H54 (cell line): ENCODE results near the gene SPPL3.
"Not testable (repeated sequence)": the region's sequence is repeated elsewhere in the genome, so short reads cannot be mapped to it uniquely, and the experiment has no call there.

ENCODE experiments used
- DNase-seq: peaks from one replicate; pipeline ENCODE4 v3.0.0; 2011; ENCODE audit warnings: low spot score, mixed read lengths; ENCODE audit not compliant: insufficient read length
- FAIRE-seq: peaks from 3 replicates; lab custom pipeline; 2011; peaks lifted over from hg19 to GRCh38; lab: Jason Lieb, UNC
- POLR2A ChIP-seq: IDR thresholded peaks from 2 replicates; pipeline ENCODE4 v1.6.1; 2011; ENCODE audit warnings: low read depth, mild to moderate bottlenecking, low read length

The SPPL3 gene

DNA sequence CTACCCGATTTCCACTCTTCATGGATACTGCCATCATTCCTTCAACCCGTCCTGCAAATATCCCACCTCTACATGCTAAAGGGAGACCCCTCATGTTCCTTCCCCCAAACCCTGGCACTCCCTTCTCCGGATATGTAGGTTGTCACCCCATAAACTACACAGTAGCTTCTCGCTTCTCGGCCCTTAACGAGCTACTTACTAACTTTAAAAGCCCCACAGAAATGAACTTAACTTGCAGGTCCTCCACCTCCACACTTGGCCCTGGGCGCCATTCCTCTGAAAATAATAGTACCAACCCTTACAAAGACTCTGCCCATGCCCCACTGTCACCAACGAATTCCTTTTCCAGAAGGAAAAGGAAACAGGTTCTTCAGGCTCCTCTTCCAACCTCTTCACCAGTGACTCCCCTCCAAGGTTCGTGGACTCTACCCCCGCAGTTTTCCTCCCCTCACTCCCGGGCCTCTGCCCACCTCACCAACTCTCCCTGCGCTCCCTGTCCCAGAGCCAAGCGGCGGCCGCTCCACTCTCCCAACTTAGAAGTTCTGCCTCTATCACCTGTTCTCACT is 1.2 kb downstream of the SPPL3 start:
- DNase-seq, result no peak
- TF ChIP-seq POLR2A, result no peak
- FAIRE-seq, result no peak

DNA sequence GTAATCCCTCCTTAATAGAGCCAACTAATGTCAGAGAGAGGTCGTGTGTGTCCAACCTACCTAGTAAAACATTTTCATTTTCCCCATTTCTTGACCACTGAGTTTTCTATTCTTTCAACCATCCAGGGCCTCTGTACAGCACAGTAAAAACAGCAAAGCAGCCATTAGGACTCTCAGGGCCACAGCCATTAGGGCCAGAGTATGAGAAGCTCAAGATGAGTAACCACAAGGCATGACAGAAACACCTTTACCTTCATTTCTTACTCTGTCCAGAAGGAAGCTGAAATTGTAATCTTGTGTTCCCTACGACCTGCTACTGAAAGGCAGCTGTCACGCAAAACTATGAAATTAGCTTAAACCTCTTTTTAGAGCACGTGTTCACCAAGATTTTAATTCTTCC is 2.3 kb downstream of the SPPL3 start:
- no peak for FAIRE-seq
- DNase-seq, result no peak
- TF ChIP-seq POLR2A, result no peak

DNA sequence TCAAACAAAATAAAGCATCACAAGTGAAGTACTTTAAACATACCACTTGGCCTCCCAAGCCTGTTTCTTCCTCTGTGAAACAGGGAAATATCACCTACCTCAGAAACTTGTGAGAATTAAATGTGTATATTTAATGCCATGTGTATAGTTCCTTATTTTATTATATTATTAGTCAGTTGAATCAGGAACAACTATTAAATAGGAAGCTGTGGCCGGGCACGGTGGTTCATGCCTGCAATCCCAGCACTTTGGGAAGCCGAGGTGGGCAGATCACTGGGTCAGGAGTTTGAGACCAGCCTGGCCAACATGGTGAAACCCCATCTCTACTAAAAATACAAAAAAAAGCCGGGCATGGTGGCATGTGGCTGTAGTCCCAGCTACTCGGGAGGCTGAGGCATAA is 3.1 kb downstream of the SPPL3 start:
- FAIRE-seq, DNase-seq: not testable (repeated sequence)

DNA sequence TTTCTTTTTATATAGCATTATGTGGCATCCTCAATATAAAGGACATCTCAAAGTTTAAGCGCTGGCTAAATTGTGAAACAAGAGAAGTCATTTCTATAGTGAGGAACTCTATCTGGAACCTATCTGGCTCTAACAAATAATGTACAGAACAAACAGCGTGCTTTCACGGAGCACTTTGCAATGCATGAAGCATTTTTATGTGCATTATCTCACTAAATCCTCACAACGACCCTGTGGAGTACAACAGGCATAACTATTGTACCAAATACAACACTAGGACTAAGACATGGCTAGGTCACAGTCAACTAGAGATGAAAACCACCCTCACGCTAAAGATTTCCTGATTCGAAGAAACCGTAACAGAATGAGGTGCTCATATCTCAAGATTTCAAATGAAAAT is 8.6 kb downstream of the SPPL3 start:
- FAIRE-seq, result no peak
- no peak for DNase-seq
- no peak for TF ChIP-seq POLR2A

DNA sequence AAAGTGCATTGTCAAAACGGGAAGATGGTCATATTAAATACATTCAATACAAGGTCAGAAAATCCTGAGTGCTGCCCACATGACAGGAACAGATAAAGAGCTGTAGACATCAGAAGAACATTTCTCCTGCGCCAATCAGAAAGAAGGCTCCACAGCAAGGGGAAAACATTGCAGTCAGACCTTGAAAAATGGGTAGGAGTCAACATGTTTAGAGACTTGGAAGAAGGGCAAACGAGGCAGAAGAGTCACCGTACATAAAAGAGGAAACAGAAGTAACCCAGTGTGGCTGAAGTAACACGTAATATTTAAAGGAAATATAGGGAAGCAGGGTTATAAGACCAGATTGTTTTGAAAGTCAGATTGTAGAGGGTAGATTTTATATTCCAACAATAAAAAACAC is 11.9 kb downstream of the SPPL3 start:
- FAIRE-seq, result no peak
- DNase-seq, result no peak

DNA sequence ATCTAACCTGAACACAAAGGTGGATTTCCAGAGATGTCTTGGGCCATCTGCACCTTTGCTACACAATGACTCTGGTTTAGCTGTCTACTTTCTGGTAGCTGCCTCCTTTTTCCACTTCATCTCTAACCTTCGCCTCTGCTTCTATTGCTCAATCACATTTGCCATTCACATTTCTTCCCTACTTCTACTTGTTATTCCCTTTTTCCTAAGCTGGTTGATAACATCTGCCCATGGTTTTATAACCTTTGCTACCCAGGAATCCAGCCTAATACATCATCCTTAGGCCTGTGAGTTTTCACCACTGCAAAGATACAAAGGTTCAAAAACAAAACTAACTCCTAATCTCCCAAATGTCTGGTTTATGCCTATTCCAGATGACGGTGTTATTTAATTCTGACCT is 13.2 kb downstream of the SPPL3 start:
- TF ChIP-seq POLR2A, result no peak
- DNase-seq, result no peak
- FAIRE-seq, result peak; percentile 41

More for the DNA sequence above, 11.9 kb downstream of the SPPL3 start:
- no peak for TF ChIP-seq POLR2A

DNA sequence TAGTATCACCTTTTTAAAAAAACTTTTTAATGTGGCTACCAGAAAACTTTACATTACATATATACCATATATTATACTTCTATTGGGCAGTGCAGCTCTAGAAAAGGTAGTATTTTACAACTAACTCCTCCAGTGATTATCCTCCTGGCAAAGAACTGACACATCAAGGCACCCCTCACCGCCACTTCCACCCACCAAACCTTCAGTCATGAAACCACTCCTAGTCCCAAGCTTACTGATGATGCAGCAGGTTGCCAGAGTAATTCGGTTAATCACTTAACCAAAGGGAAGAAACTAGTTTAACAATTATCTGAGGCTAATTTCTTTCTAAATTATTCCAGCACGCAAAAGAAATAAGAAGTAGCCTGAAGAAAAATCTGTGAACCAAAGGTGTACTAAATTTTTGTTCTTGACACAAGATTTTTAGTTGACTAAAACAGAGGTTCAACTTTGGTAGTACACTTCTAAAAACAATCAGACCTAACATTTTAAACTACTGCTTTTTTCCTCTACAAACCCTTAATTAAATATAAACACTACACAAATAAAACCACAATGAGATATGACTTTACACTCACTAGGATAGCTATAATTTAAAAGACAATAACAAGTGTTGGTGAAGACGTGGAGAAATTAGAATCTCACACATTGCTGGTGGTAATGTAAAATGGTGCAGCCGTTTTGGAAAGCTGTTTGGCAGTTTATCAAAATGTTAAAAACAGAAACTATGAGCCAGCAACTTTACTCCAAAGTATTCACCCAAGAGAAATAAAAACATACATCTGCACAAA is 16.7 kb downstream of the SPPL3 start:
- FAIRE-seq (no peak), DNase-seq (no peak)
- no peak for TF ChIP-seq POLR2A

DNA sequence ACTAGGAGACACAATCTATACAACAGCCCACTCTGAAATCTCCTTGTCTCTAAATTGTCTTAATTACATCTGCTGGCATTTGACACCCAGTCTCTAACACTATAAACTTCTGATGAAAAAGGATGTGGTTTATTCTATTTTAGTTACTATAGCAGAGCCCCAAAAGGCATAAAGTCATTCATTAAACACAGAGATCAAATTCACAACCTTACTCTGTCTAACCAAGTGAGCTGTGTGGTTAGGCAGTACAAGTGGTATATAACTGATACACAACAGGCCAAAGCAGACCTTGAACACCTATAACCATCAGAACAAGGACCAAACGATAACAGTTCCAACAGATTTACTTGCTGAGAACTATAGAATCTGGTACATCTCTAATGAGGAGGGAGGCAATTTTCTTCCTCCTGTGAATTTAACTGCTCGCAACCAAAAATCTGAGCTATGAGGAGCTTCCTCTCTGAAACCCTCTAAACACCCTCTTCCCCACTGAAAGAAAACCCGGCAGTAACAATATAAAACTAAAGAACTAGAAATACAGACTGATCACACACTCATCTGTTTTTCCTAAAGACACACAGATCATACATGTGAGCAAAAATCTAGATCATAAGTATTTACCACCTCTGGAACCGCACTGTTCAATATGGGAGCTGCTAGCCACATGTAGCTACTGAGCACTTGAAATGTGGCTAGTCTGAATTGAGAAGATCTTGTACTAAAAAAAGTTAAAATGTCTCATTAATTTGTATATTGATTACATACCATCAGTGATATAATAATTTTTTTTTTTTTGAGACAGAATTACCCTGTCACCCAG is 17.7 kb downstream of the SPPL3 start:
- FAIRE-seq (no peak), DNase-seq (no peak)
- TF ChIP-seq POLR2A, result no peak

DNA sequence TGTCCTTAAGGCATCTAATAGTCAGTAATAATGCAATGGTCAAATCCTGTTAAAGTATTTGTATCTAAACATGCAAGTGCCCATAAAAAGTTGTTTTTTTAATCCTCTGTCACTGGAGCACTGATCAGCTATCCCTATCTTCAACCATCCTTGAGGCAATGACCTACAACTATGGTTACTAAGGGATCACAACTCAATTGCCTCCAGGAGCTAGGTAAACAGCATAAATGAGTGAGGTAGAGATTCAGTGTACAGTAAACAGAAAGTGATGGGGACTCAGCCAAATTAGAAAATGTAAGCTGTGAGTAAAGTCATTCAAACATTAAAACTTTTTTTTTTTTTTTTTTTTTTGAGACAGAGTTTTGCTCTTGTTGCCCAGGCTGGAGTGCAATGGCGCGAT is 18.6 kb downstream of the SPPL3 start:
- no peak for TF ChIP-seq POLR2A
- DNase-seq, result no peak
- FAIRE-seq, result no peak

DNA sequence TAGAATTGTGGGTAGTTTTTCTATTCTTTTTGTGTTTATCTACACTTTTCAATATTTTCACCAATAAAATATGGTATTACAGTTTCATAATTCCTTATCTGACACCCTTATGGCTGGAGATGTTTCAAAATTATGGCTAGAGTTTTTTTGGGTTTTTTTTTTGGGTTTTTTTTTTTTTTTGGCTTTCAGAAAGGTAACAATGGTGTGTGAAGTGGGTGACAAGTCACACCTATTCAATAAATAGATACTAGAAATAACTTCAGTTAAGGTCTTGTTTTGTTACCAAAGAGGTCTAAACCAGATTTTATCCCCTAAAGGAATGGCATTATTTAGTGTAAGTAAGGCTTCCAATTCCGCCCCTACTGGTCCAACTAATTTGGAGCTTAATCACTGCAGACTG is 19.5 kb downstream of the SPPL3 start:
- no peak for TF ChIP-seq POLR2A
- no peak for FAIRE-seq
- no peak for DNase-seq

DNA sequence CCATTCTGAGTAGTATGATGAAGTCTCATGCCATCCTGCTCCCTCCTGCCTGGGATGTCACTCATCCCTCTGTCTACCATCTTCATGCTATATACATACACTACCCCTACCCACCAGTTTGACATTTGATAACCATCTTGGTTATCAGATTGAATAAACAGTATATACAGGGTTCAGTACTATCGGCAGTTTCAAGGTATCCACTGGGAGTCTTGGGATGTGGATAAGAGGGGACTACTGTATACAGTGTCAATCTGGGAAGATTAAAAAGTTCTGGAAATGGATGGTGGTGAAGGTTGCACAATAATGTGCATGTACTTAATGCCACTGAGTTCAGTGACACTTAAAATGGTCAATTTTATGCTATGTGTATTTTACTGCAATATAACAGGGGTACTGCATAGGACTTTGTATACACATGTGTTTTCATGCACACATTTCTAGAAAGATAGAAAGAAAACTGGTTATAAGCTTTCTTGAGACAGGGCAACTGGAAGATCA is 22.1 kb downstream of the SPPL3 start:
- DNase-seq (no peak), FAIRE-seq (no peak)
- no peak for TF ChIP-seq POLR2A

DNA sequence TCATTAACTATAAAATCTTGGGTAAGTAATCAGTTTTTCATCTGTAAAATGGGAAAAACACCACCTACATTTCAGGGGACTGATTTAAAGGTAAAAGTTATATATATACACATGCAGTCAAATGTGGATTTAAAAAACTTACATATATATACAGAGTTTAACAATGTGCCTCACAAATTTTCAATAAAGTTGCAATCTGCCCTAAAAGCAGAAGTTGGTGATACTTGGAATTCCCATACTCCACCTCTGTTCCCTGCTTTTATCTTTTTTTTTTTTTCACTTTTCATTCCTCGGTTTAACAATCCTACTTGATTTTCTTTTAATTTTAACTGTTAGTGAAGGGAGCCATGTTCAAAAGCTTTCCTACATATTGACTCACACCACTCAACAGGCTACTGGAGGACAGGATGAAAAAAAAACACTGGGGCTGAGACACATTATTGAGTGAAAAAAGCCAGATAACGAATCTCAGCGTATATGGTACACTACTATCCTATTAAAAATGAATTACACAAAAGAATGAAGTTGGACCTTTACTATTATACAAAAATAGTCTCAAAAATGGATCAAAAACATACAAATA is 24.3 kb downstream of the SPPL3 start:
- no peak for TF ChIP-seq POLR2A
- DNase-seq (no peak), FAIRE-seq (no peak)

DNA sequence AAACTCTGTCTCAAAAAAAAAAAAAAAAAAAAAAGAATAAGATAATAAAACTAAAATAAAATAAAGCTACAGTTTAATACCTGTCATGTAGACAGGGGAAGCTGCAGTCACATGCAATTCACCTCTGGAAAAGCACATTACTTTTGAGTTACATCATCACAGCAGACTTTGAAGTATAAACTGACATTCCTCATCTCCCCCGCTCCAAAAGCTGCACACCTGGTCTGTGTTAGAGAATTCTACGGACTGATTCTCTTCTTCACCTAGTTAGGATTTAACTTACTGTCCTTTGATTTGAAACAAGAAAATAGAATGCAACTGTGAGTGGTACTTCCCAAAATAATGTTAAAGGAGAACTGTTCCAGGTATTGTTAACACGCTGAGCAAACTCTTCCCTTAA is 25.1 kb downstream of the SPPL3 start:
- no peak for TF ChIP-seq POLR2A
- FAIRE-seq (no peak), DNase-seq (no peak)

DNA sequence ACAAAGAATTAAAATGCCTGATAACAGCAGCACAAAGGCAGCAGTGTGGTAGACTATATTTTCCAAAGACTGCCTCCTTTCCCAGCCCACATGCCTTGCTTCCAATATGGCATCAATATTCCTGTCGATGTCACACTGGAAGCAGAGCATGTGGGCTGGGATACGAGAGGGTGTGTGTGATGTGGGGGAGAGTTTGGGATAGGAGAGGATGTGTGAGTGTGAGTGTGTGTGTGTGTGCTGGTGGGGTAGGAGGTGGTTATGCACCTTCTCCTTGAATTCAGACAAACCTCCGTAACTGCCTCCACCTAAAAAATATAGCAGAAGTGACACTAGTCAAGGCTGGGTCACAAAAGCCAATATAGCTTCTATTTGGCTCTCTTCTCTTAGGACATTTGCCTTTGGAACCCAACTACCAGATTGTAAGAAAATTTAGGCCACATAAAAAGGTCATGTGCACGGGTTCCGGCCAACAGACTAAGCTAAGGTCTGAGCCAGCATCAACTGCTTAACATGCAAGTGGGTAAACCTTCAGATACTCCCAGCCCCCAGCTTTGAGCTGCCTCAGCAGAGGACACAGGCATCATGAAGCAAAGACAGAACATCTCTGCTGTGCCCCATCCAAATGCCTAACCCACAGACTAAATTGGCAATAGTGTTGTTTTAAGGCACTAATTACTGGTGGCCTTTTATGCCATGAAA is 29.5 kb downstream of the SPPL3 start:
- FAIRE-seq, result no peak
- DNase-seq, result no peak

More for the DNA sequence above, 29.5 kb downstream of the SPPL3 start:
- no peak for TF ChIP-seq POLR2A
